HG02759 (cell line): Measurements from ENCODE around the gene A3GALT2.

Experiments used
- ATAC-seq: cut with Tn5 transposase; IDR thresholded peaks from one replicate; pipeline ENCODE4 v1.9.1; 2021; ENCODE audit warnings: mild to moderate bottlenecking, moderate library complexity; ENCODE audit not compliant: unreplicated experiment

The A3GALT2 gene

GRCh38 chr1:33332881-33333280, 12.0 kb upstream of the A3GALT2 start:
- no peak for ATAC-seq

DNA sequence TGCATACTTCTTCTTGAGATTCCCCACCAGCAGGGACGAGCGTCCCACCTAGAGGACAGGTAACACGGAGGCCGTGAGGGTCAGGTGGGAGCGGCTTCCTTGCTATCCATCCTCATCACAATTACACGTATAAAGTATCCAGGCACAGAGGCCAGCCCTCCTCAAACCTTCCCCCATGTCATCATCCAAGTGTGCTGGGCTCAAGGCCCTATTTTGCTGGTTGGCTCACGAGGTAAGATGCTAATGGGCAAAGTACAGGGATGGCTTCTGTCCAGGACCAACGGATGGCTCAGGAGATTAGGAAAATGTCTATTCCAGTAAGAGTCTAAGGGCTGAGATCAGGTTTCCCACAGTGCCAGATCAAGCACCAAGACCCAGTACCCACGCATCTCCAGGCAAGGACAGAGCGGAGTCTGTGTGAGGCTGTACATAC, 11.5 kb upstream of the A3GALT2 start:
- no peak for ATAC-seq

- ATAC-seq, result no peak
Measured at GRCh38 chr1:33331444-33332356, 10.8 kb upstream of the A3GALT2 start.

GRCh38 chr1:33330906-33331305, 10.0 kb upstream of the A3GALT2 start:
- no peak for ATAC-seq

DNA sequence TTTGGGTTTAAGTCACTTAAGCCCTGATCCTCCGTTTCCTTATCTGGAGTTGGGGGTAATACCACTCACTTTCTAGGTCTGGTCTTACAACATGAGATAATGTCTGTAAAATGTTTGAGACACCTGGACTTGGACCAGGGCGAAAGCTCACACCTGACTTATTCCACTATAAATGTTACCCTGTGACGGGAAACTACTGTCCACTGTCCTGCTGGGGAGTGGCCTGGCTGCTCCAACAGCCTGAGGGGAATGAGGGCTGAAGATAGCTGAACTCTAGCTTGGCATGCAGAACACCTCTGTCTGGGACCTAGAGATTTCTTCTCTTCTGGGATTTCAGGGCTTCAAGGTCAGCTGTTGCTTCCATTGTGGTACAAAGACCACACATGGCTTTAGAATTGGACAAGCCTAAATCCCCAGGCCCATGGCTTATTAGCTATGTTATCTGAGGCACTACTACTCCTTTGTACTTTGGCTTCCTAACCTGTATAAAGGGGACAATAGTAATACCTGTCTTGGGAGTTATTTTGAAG, 9.5 kb upstream of the A3GALT2 start:
- ATAC-seq, result no peak

GRCh38 chr1:33329600-33330305, 8.9 kb upstream of the A3GALT2 start:
- no peak for ATAC-seq

DNA sequence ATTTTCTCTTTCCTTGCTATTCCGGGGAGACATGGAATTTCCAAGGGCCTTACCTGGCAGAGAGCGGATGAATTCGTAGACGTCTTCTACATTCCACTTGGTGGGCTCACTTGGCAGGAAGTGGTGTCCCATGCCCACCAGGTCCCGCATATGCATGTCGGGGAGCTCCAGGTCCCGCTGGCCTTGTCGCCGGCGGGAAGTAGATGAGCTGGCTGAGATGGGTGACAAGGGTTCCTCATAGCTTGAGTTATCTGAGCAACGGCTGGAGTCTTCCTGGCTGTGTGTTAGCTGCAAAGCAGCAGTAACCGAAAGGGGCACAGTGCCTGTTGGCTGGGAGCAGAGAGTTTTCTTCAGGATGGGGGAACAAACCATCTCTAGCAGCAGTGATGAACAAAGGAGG, 7.9 kb upstream of the A3GALT2 start:
- no peak for ATAC-seq

DNA sequence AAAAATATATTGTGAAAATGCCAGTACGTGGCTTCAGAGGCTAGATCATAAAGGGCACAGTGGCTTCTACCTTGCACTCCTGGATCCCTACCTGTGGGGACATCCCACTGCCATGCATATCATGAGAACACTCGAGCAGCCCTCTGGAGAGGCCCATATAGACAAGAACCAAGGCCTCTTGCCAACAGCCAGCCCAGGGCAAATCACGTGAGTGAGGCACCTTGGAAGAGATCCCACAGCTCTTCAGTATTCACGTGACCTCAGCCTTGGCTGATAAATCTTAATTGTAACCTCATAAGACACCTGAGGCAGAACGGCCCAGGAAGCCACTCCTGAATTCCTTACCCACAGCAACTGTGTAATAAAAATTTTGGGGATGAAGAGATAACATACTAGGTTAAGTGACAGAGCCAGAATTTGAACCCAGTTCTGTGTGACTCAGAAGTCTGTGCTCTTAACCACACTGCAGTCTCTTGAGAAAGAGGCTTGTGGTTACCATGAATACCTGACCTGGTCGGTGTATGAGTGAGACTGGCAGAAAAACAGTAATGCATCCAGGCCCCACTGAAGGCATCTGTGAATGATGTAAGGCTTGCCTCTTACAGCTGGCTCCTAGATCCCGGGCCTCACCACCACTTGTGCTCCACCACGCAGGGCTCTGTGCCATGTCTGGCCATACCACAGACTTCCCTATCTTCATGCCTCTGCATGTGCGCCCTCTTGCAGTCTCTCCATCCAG, 6.9 kb upstream of the A3GALT2 start:
- no peak for ATAC-seq

DNA sequence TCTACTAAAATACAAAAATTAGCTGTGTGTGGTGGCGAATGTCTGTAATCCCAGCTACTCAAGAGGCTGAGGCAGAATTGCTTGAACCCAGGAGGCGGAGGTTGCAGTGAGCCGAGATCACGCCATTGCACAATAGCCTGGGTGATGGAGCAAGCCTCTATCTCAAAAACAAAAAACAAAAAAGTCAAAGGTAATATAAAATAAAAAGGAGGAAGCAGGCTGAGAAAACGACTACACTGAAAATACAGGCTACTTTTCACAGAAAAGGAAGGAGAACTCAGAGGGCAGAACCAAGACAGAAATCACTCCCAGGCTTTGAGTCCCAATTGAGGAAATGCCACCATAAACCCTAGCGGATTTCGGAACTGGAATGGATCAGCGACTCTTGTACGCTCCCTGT, 5.9 kb upstream of the A3GALT2 start:
- ATAC-seq, result no peak

- ATAC-seq, result no peak
Measured at GRCh38 chr1:33324677-33325575, 4.0 kb upstream of the A3GALT2 start.

GRCh38 chr1:33323663-33324477, 3.0 kb upstream of the A3GALT2 start:
- ATAC-seq, result no peak

- ATAC-seq, result no peak
Measured at GRCh38 chr1:33322870-33323585, 2.1 kb upstream of the A3GALT2 start.

- no peak for ATAC-seq
Measured at GRCh38 chr1:33322109-33322508, 1.2 kb upstream of the A3GALT2 start.

DNA sequence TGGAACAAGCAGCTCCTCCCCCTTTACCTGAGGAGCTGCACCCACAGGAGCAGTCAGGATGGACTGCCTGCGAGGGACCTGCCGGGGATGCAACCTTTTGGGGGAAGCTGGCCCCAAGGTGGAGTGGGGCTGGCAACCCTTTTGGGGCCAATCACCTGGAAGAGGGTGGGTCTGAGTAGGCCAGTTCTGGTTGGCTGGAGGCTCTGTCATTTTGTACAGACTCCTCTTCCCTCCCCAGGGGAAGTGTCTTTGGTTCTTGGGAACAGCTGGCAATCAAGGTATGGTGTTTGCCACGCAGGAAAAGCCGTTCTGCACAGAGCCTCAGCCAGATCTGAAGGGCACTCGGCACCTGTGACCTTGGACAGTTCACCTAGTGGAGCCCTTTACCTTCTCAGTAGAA, 280 bp upstream of the A3GALT2 start:
- no peak for ATAC-seq

DNA sequence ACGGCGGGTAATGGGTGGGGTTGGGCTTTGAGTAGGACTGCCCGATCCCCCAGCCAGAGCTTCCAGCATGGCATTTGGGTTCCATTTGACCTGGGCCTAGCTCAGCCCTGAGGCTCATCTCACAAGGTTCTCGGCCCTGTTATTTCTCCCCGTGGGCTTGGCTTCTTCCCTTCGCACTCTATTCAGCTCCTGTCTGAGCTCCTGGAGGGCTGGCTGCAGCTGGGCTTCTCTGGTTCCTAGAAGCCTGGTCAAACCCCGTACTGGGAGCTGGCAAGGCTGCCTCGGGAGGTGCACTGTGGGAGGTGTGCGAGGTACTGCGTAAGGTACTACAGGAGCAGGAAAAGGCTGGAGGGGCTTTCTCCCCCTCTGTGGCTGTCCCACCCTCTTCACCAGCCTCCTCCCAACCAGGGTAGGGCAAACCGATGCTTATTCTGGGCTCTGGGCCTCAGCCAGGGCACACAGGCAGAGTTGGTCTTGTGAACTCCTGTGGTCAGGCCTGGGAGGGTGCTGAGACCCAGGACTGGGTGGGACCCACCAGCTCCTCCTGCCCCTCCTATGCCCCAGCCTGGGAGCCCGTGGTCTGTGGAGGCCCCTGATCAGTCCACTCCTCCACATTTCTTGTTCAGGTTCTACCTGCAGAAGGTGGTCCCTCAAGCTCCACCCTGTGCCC, 814 bp downstream of the A3GALT2 start:
- ATAC-seq, result no peak

- no peak for ATAC-seq
Measured at GRCh38 chr1:33319186-33319948, 1.5 kb downstream of the A3GALT2 start.

DNA sequence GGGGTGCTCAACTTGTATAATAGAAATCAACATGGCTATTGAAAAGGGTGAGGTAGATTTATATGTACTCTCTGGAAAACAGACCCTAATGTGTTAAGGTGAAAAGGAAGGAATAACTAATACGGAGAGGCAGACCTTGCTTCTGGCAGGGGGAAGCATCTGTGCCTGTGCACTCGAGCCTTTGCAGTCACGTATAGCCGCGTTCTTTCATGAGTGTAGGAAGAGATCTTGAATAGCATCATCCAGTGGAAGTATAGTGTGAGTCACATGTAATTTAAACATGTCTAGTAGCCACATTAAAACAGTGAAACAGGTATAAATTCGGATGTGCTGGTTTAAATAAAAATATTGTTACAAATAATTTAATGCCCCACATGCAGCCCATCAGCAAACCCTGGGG, 3.0 kb downstream of the A3GALT2 start:
- no peak for ATAC-seq
